ENCODE results near the gene LMNA.

DNA sequence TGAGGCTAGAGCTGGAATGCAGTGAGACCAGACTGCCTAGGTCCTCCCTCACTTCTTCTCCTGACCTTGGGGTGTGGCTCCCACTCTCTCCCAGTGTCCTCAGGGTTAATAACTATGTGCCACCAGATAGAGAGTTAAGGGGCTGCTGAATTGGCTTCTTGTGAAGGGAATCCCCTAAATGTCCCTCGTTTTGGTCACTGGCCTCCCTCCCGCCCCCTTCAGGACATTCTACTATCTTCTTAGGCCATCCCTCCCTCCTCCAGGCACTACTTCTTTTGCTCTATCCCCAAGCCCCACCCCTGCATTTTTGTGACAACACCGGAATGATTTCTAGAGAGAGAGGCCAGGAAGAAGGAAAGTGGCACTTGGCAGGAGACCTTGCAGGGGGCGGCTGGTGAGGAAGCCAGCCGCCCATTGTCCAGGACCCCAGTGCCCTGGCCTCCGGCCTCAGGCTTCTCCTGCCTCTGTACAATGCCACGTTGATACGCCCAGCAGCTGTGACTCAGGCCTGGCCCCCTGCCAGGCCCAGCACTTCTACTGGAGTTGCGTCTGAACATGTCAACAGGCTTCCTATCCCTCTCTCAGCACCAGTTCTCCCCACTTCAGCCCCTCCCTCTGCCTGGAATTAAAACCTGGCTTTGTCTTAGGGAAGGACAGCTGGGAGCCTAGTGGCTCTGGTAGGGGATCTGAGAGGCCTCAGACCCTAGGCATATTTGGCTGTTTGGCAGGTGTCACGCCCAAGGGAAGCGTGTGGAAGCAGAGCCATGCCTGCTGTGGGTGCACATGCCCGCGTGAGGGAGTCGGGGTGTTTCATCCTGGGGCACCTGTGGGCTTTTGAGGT is 9.1 kb downstream of the LMNA start:
- TF ChIP-seq EZH2 (IDR thresholded peaks at IDR 0.05; ENCODE audit: borderline replicate concordance), result no peak
- TF ChIP-seq, protein P1, sequence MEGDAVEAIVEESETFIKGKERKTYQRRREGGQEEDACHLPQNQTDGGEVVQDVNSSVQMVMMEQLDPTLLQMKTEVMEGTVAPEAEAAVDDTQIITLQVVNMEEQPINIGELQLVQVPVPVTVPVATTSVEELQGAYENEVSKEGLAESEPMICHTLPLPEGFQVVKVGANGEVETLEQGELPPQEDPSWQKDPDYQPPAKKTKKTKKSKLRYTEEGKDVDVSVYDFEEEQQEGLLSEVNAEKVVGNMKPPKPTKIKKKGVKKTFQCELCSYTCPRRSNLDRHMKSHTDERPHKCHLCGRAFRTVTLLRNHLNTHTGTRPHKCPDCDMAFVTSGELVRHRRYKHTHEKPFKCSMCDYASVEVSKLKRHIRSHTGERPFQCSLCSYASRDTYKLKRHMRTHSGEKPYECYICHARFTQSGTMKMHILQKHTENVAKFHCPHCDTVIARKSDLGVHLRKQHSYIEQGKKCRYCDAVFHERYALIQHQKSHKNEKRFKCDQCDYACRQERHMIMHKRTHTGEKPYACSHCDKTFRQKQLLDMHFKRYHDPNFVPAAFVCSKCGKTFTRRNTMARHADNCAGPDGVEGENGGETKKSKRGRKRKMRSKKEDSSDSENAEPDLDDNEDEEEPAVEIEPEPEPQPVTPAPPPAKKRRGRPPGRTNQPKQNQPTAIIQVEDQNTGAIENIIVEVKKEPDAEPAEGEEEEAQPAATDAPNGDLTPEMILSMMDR (IDR thresholded peaks at IDR 0.05; ENCODE audit: poor library complexity), result peak; percentile 26

All from hepatocyte (in vitro differentiated cells).